ENCODE measurements around the gene SYDE2.
"Not testable (repeated sequence)": the region's sequence is repeated elsewhere in the genome, so short reads cannot be mapped to it uniquely, and the experiment has no call there.

SYDE2 gene

GRCh38 chr1:85200463-85201339 lies at the start of gene SYDE2:
SYDE2 (minus strand) TSS chr1:85201016; CDS start chr1:85200996, 20 bp downstream.
- ATAC-seq, result peak; percentile 81 to 82

GRCh38 chr1:85249042-85249441 lies 48.2 kb upstream of the SYDE2 start:
- not testable (repeated sequence) for ATAC-seq

- no peak for ATAC-seq
Measured at GRCh38 chr1:85245891-85246290, 45.1 kb upstream of the SYDE2 start.

- ATAC-seq, result no peak
Measured at GRCh38 chr1:85245456-85245855, 44.6 kb upstream of the SYDE2 start.

- no peak for ATAC-seq
Measured at GRCh38 chr1:85244271-85245061, 43.6 kb upstream of the SYDE2 start.

GRCh38 chr1:85243372-85243771 lies 42.6 kb upstream of the SYDE2 start:
- no peak for ATAC-seq

- ATAC-seq, result no peak
Measured at GRCh38 chr1:85240643-85241042, 39.8 kb upstream of the SYDE2 start.

GRCh38 chr1:85240174-85240601 lies 39.4 kb upstream of the SYDE2 start:
- ATAC-seq, result no peak

- no peak for ATAC-seq
Measured at GRCh38 chr1:85237613-85238012, 36.8 kb upstream of the SYDE2 start.

- no peak for ATAC-seq
Measured at GRCh38 chr1:85230305-85230977, 29.6 kb upstream of the SYDE2 start.

GRCh38 chr1:85229574-85230097 lies 28.8 kb upstream of the SYDE2 start:
- no peak for ATAC-seq

- no peak for ATAC-seq
Measured at GRCh38 chr1:85228972-85229371, 28.2 kb upstream of the SYDE2 start.

- no peak for ATAC-seq
Measured at GRCh38 chr1:85225624-85226380, 25.0 kb upstream of the SYDE2 start.

GRCh38 chr1:85224734-85225623 lies 24.2 kb upstream of the SYDE2 start:
- no peak for ATAC-seq

GRCh38 chr1:85224295-85224694 lies 23.5 kb upstream of the SYDE2 start:
- ATAC-seq, result no peak

- ATAC-seq, result no peak
Measured at GRCh38 chr1:85223334-85223733, 22.5 kb upstream of the SYDE2 start.

- ATAC-seq, result no peak
Measured at GRCh38 chr1:85220756-85221201, 20.0 kb upstream of the SYDE2 start.

- ATAC-seq, result no peak
Measured at GRCh38 chr1:85219853-85220610, 19.2 kb upstream of the SYDE2 start.

GRCh38 chr1:85216697-85217096 lies 15.9 kb upstream of the SYDE2 start:
- no peak for ATAC-seq

- ATAC-seq, result no peak
Measured at GRCh38 chr1:85214654-85215053, 13.8 kb upstream of the SYDE2 start.

Data from activated CD4-positive, CD25-positive, alpha-beta regulatory T cell treated with anti-CD3 and anti-CD28 coated beads, Interleukin-2, amount 50 U/mL, for 24 hours (primary cell).